Measurements from ENCODE around the gene DHRS11. TPM values are rescaled to one million over a fixed set of nuclear protein-coding genes. Genes with fewer than 3 reads are reported as not detected.
A peak's percentile ranks its signal among the peaks of the same experiment; 100 is the strongest.

Gene DHRS11
- total and polyA plus RNA-seq, 11 donors, result 11.0 to 22.2 (median 13.5) TPM

DNA sequence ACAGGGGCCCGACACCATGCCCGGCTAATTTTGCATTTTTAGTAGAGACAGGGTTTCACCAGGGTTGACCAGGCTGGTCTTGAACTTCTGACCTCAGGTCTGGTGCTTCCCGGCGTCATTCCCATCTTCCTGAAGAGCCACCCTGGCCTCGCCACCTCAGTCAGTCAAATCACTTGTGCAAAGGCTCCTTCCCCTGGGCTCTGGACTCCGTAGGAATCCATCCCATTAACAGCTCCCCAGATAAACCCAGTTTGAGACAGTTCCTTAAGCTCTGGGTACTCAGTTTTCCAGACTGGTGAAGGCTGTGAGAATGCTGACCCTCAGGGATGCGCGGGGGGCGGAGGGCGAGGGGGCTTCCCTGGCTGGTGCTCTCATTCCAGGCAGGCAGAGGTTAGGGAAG is 49.2 kb downstream of the DHRS11 start:
- H3K27me3 ChIP-seq, result peaks cover 18 to 95% (median 66%) of the 10 kb centered on the region in 9 donors
- peaks cover 0 to 17% (median 9%) of the 10 kb centered on the region in 12 donors for H3K4me1 ChIP-seq
- intact Hi-C loops (cut with DNase I), result no loop called here
- 38 to 57% (median 42%) methylated on average over 10 of the region's 10 CpGs for WGBS, 4 donors
- H3K4me3 ChIP-seq, result no peak overlapping the region
- TF ChIP-seq POLR2A (IDR thresholded peaks at IDR 0.05), result no peak
- H3K27ac ChIP-seq, result no peak overlapping the region
- H3K36me3 ChIP-seq, result no peaks in the 10 kb centered on the region
- no peak for ATAC-seq
- H3K9me3 ChIP-seq, result no peaks in the 10 kb centered on the region
- no peak for DNase-seq

DNA sequence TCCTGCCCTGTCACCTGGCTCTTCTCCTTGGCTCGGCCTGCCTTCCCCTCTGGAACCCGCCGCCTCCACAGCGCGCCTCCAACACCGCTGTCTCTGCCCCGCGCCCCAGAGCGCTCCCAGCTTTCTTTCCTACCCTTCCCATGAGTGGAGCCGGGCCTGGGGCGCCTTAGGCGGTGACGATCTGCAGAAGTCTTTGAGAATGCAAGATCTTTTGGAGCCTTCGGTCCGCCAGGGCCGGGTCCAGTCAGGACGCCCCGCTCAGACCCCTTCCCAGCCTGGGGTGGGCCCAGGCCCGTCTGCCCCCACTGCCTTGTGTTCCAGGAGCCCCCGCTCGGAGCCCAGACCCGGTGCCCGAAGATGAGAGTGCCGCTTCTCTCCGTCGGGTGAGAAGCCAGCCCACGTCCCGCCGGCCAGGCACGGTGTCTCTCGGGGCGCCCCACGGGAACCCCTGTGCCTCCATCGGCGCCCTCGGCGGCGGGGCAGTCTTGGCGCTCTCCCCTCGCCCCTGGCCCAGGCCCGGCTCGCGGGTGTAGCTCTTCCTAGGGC is 49.7 kb downstream of the DHRS11 start:
- WGBS, 4 donors, result 2 to 6% (median 2%) methylated on average over 21 to 43 of the region's 43 CpGs
- Histone ChIP-seq H3K27me3 (peaks cover 15 to 100% (median 69%) of the 10 kb centered on the region in 9 donors), H3K27ac (no peak overlapping the region), H3K36me3 (no peaks in the 10 kb centered on the region), H3K4me1 (peaks cover 0 to 17% (median 9%) of the 10 kb centered on the region in 12 donors), H3K4me3 (peak overlapping the region; percentile 2 to 49 (median 40)), H3K9me3 (no peaks in the 10 kb centered on the region)
- TF ChIP-seq POLR2A (IDR thresholded peaks at IDR 0.05), result no peak
- TF ChIP-seq, protein P1, sequence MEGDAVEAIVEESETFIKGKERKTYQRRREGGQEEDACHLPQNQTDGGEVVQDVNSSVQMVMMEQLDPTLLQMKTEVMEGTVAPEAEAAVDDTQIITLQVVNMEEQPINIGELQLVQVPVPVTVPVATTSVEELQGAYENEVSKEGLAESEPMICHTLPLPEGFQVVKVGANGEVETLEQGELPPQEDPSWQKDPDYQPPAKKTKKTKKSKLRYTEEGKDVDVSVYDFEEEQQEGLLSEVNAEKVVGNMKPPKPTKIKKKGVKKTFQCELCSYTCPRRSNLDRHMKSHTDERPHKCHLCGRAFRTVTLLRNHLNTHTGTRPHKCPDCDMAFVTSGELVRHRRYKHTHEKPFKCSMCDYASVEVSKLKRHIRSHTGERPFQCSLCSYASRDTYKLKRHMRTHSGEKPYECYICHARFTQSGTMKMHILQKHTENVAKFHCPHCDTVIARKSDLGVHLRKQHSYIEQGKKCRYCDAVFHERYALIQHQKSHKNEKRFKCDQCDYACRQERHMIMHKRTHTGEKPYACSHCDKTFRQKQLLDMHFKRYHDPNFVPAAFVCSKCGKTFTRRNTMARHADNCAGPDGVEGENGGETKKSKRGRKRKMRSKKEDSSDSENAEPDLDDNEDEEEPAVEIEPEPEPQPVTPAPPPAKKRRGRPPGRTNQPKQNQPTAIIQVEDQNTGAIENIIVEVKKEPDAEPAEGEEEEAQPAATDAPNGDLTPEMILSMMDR (IDR thresholded peaks at IDR 0.05), result no peak
- intact Hi-C loops (cut with DNase I), result no loop called here
- DNase-seq (no peak), ATAC-seq (peak in 1 of 4 donors; percentile 20)

DNA sequence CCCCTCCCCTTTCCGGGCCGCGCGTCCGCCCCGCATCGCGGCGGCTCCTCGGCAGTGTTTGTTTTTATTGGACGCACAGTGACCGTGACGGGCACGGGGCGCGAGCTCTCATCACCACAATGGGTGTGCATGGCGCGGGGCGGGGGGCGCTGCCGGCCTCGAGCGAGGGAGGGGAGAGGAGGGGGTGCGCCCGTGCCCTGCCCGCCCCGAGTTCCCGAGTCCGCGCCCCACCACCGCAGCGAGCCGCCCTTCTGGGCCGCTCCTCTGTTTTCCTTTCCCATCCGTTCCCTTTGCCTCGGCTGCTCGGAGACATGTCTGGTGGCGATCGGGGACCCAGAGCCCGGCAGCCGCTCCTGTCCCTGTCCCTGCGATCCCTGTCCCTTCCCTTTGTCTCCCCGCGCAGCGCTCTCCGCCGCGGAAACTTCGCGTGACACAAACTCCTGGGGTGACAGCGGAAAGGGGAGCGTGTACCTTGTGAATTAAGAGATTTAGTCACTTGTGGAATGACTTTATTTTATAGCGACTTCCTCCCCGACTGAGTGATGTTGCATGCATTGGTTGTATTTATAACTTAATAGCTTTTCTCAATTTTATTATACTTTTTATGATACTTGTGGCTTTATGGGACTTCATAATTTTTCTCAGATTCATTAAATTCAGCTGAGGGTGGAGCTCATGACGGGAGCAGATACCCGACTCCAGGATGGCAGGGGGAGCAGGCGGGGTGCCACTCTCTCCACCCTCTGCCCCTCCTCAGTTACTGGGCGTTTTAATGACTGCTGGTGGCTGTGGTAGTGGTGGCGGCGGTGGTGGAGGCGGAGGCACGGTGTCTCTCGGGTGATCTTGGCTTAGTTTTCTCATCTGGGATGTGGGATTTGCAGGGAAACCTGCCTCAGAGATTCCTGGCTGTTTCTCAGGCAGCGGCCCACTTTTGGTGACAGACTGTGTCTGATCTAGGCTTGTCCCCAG is 50.5 kb downstream of the DHRS11 start:
- Histone ChIP-seq H3K4me1 (peaks cover 0 to 17% (median 9%) of the 10 kb centered on the region in 12 donors), H3K4me3 (peak overlapping the region; percentile 2 to 49 (median 40)), H3K36me3 (no peaks in the 10 kb centered on the region), H3K27me3 (peaks cover 17 to 100% (median 71%) of the 10 kb centered on the region in 9 donors), H3K27ac (no peak overlapping the region), H3K9me3 (no peaks in the 10 kb centered on the region)
- intact Hi-C loops (cut with DNase I), result no loop called here
- DNase-seq, result no peak
- ATAC-seq, result peak in 2 of 4 donors; percentile 33 to 36
- no peak for TF ChIP-seq POLR2A (IDR thresholded peaks at IDR 0.05)
- TF ChIP-seq, protein P1 (IDR thresholded peaks at IDR 0.05), result no peak
- WGBS, 4 donors, result 3 to 6% (median 5%) methylated on average over 40 to 64 of the region's 64 CpGs

DNA sequence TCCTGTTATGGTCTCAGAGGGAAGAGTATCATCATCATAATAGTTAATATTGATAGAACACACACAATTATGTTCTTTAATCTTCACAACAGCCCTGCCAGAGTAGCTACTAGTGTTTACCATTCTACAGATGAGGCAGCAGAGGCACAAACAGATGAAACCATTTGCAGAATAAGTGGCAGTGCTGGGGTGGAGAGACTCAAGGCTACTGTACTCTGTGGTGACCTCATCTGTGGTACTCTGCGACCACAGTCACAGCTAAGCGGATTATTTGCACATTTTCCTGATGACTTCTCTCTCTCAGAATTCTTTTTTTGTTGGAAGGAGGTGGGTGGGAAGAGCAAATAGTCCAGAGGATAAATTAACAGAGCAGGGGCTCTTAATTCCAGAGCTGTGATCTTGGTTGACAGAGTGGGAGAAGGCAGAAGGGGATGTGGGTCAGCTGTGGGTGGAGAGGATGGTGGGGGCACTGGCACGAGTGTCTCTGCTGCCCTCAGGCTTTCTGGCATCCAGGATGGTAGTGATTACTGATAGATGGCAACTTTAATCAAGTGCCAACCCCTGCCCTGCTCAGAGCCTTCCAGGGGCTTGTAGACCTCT is 51.5 kb downstream of the DHRS11 start:
- no peak overlapping the region for H3K4me3 ChIP-seq
- H3K9me3 ChIP-seq, result no peaks in the 10 kb centered on the region
- no peak overlapping the region for H3K27ac ChIP-seq
- H3K27me3 ChIP-seq, result peaks cover 19 to 100% (median 73%) of the 10 kb centered on the region in 9 donors
- DNase-seq, result no peak
- ATAC-seq, result no peak
- no peaks in the 10 kb centered on the region for H3K36me3 ChIP-seq
- 58 to 74% (median 71%) methylated on average over 3 of the region's 3 CpGs for WGBS, 4 donors
- peaks cover 0 to 17% (median 9%) of the 10 kb centered on the region in 12 donors for H3K4me1 ChIP-seq
- TF ChIP-seq, protein P1 (IDR thresholded peaks at IDR 0.05), result no peak
- TF ChIP-seq POLR2A (IDR thresholded peaks at IDR 0.05), result no peak
- intact Hi-C loops (cut with DNase I), result no loop called here

Measured in heart left ventricle (tissue), 16 donors.